GM18867 (cell line): Measurements from ENCODE around the gene SPEN.
A peak's percentile ranks its signal among the peaks of the same experiment; 100 is the strongest.
"Not testable (repeated sequence)": the region's sequence is repeated elsewhere in the genome, so short reads cannot be mapped to it uniquely, and the experiment has no call there.

Experiments
- ATAC-seq: cut with Tn5 transposase; IDR thresholded peaks from one replicate; pipeline ENCODE4 v1.9.1; 2021; ENCODE audit warnings: mild to moderate bottlenecking, moderate library complexity; ENCODE audit not compliant: unreplicated experiment

The SPEN gene

DNA sequence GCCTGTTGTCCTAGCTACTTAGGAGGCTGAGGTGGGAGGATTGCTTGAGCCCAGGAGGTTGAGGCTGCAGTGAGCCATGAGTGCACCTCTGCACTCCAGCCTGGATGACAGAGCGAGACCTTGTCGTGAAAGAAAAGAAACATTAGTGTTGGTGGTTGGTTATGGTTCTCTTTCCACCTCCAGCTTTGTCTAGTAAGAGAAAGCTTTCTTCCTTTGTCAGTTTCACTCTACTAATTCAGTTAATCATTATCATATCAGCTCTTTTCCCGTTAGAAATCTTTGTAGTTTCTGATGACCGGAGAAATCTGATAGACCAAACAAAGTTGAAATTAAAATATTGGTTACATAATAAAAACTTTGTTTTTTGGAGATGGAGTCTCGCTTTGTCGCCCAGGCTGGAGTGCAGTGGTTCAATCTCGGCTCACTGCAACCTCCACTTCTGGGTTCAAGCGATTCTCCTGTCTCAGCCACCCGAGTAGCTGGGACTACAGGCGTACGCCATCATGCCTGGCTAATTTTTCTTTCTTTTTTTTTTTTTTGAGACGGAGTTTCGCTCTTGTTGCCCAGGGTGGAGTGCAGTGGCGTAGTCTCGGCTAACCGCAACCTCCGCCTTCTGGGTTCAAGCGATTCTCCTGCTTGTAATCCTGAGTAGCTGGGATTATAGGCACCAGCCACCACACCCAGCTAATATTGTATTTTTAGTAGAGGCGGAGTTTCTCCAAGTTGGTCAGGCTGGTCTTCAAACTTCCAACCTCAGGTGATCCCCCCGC lies 49.5 kb downstream of the SPEN start:
- not testable (repeated sequence) for ATAC-seq

DNA sequence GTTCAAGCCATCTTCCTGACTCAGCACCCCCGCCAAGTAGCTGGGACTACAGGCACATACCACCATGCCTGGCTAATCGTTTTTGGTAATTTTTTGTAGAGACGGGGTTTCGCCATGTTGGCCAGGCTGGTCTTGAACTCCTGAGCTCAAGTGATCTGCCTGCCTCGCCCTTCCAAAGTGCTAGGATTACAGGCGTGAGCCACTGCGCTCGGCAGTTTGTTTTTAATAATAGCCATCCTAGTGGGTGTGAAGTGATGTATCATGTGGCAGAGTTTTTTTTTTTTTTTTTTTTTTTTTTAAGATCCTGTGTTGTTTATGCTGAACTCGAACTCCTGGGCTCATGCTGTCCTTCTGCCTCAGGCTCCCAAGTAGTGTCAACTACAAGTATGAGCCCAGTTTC lies 51.8 kb downstream of the SPEN start:
- ATAC-seq, result no peak

DNA sequence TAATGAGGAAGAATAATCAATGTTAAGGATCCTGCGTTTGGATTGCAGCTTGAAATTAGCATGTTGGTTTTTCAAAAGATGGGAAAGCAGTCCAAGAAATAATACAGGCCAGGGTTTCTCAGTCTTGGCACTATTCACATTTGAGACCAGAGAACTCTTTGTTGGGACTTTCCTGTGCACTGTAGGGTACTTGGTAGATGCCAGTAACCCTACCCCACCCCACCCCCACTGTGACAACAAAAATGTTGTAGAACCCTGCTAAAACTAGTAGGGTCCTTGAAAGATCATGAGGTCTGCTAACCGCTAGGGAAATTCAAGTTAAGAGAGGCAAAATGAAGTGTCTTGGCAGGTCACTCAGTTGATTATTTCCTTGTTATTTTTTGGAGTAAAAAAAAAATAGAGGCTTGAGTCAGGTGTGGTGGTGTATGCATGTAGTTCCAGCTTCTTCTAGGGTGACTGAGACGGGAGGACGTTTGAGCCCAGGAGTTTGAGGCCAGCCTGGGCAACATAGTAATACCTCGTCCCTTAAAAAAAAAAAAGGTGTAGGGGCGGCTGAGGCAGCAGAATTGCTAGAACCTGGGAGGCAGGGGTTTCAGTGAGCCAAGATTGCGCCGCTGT lies 53.3 kb downstream of the SPEN start:
- ATAC-seq, result no peak

DNA sequence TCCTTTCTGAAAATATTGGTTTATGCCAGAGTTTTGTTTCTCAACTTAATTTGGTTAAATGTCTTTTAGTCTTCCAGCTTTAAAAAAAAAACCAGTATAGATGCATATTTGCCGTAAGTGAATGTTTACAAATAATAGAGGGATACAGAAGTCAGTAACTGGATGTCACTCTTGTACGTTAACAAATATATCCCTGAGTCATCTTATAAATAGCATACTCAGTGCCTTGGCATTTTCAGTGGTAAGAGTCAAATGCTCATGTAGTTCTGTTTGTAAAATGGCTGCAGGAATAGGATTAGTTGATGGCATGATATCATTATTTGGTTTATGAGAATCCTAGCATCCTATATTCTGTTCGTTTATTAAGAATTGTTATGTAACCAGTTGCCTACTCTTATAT lies 55.4 kb downstream of the SPEN start:
- ATAC-seq, result no peak

DNA sequence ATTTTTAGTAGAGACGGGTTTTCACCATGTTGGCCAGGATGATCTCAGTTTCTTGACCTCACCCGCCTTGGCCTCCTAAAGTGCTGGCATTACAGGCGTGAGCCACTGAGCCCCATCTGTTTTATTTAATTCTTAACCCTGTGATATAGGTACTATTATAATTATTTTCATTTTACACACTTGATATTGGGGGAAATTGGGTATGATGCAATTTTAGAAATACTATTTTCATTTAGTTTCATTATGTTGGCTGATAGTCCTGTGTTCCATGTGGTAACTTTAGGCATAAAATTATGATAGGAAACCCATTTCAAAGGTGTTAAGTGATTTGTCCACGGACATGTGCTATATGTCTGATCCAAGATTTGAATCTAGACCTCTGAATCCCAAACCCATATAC lies 61.1 kb downstream of the SPEN start:
- ATAC-seq, result no peak

DNA sequence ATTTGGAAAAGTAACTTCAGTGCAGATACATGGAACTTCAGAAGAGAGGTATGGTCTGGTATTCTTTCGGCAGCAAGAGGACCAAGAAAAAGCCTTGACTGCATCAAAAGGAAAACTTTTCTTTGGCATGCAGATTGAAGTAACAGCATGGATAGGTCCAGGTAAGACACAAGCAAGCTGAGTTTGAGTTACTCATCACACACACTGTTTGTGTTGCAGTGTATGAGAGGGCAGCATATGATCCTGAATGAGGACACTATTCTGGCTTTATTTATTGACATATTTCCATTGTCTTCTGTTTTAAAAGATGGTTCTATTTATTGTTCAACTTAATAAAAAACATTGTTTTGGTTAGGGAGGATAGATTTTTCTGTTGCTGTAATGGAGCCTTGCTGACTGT lies 63.6 kb downstream of the SPEN start:
- ATAC-seq, result no peak

DNA sequence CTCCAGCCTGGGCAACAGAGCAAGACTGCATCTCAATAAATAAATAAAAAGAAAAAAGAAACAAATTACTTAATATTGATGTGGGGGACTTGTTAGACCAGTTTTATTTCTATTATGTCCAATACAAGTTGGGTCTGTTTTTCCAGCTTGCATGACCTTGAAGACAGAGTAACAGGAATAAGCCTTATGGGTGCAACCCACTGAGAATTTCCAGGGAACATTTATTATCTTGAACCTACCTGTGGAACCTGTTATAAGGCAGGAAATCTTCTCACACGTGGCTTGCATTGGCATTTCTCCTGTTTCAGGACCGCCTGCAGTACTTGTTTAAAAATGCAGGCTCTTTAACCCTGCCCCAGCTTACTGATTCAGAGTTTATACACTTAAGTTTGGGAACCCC lies 64.4 kb downstream of the SPEN start:
- no peak for ATAC-seq

DNA sequence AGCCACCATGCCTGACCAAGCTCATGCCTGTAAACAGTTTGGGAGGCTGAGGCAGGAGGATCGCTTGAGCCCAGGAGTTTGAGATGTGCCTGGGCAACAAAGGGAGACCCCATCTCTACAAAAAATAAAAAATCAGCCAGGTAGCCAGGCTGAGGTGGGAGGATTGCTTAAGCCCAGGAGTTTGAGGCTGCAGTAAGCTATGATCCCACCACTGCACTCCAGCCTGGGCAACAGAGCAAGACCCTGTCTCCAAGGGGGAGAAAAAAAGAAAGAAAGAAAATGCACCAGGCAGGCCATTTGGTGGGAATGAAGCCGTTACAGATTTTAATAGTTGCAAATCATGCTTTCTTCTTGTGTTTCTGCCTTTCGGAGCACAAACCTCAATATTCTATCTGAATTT lies 66.1 kb downstream of the SPEN start:
- ATAC-seq, result not testable (repeated sequence)

DNA sequence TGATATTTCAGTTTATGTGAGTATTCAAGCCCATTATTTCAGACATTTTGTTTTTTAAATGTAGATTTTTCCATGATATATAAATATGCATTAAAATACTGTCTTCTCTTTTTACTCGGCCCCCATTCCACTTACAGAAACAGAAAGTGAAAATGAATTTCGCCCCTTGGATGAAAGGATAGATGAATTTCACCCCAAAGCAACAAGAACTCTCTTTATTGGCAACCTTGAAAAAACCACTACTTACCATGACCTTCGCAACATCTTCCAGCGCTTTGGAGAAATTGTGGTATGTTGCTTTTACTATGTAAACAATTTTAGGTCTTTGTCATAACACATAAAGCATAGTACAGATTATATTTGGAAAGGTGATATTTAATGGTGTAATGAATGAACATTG lies 68.5 kb downstream of the SPEN start:
- ATAC-seq, result no peak

DNA sequence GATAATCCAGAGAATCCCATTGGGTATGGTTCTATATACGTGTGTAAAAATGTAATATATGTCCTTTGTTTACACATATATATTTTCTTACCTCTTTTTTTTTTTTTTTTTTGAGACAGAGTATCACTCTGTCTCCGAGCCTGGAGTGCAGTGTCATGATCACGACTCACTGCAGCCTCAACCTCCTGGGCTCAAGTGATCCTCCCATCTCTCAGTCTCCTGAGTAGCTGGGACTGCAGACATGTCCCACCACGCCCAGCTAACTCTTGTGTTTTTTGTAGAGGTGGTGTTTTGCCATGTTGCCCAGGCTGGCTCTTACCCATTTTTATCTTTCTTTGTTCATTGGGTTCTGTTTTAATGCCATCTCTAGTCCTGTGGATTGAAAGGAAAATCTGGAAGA lies 68.9 kb downstream of the SPEN start:
- ATAC-seq, result no peak

DNA sequence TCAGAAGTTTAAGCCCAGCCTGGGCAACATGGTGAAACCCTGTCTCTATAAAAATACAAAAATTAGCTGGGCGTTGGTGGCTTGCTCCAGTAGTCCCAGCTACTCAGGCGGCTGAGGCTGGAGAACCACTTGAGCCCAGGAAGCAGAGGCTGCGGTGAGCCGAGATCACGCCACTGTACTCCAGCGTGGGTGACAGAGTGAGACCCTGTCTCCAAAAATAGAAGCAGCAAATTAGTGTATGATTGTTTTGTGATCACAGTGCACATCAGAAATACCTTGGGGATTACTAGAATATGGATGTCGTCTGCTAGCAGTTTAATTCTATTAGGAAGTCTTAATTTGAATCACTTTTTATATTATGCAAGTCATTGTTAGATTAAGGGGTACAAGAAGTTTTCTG lies 69.4 kb downstream of the SPEN start:
- no peak for ATAC-seq

DNA sequence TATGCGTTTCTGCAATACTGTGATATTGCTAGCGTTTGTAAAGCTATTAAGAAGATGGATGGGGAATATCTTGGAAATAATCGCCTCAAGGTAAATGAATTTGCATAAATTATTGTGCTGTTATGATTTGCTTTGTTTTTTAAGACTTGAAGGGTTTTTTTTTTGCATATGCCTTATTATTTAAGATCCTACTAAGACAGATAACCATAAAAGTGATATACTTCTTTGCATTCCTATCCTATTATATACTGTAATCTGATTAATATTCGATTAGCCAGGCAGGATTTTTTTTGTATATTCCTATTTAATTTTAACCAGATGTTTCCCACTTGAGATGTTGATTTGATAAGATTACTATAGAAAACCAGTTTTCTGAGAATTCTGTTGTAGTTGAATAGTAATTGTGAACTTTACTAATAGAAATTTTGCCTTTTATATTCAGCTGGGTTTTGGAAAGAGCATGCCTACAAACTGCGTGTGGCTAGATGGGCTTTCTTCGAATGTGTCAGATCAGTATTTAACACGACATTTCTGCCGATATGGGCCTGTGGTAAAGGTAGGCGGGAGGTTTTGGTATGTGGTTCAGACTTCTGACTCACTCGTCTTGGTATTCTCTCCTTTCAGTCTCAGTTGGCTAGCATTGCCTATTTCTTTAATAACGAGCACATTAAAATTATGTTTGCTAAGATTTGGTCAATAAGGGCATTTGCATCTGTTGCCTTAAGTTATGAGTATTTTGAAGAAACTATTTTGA lies 71.6 kb downstream of the SPEN start:
- ATAC-seq, result peak; percentile 65

DNA sequence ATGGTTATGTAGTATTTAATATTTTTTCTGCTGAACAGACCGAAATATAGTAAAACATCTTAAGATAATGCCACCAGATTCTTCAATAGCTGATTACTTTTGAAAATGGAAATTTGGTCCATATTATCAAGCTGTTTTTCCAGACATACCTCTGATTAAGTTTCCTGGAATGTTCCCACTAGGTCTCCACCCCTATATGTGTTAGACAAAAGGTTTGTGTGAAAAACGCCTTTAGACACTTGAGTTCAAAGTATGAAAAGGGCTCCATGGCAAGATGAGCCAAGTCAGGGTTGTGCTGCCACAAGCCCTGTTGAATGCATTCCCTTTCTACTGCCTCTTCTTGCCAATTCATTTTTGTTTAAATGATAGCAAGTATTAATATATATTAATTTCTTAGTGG lies 75.7 kb downstream of the SPEN start:
- no peak for ATAC-seq

DNA sequence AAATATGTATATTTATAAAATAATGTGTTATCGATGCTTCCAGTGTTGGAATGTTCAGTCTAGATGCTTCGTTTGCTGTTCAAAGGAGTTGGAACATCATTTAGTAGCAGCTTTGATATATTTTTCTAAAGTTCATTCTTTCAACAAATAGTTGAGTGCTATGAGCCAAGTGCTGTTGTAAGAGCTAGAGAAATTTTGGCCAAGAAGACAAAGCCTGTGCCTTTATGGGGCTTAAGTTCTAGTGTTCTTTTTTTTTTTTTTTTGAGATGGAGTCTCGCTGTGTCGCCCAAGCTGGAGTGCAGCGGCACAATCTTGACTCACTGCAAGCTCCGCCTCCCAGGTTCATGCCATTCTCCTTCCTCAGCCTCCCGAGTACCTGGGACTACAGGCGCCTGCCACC lies 78.9 kb downstream of the SPEN start:
- ATAC-seq, result not testable (repeated sequence)

DNA sequence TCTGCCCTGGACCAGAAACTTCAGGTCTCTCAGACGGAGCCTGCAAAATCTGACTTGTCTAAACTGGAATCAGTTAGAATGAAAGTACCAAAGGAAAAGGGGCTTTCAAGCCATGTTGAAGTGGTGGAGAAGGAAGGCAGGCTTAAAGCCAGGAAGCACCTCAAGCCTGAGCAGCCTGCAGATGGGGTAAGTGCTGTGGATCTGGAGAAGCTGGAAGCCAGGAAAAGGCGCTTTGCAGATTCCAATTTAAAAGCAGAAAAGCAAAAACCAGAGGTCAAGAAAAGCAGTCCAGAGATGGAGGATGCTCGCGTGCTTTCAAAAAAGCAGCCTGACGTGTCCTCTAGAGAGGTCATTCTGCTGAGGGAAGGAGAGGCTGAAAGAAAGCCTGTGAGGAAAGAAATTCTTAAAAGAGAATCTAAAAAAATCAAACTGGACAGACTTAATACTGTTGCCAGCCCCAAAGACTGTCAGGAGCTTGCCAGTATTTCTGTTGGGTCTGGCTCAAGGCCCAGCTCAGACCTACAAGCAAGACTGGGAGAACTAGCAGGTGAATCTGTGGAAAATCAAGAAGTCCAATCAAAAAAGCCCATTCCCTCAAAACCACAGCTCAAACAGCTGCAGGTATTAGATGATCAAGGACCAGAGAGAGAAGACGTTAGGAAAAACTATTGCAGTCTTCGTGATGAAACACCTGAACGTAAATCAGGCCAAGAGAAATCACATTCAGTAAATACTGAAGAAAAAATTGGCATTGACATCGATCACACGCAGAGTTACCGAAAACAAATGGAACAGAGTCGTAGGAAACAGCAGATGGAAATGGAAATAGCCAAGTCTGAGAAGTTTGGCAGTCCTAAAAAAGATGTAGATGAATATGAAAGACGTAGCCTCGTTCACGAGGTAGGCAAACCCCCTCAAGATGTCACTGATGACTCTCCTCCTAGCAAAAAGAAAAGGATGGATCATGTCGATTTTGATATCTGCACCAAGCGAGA lies 81.8 kb downstream of the SPEN start:
- no peak for ATAC-seq

DNA sequence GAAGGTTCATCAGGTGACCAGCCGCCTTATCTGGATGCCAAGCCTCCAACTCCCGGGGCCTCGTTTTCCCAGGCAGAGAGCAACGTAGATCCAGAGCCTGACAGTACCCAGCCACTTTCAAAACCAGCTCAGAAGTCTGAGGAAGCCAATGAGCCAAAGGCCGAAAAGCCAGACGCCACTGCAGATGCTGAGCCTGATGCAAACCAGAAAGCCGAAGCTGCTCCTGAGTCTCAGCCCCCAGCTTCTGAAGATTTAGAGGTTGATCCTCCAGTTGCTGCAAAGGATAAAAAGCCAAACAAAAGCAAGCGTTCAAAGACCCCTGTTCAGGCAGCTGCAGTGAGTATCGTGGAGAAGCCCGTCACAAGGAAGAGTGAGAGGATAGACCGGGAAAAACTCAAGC lies 83.9 kb downstream of the SPEN start:
- ATAC-seq, result no peak

DNA sequence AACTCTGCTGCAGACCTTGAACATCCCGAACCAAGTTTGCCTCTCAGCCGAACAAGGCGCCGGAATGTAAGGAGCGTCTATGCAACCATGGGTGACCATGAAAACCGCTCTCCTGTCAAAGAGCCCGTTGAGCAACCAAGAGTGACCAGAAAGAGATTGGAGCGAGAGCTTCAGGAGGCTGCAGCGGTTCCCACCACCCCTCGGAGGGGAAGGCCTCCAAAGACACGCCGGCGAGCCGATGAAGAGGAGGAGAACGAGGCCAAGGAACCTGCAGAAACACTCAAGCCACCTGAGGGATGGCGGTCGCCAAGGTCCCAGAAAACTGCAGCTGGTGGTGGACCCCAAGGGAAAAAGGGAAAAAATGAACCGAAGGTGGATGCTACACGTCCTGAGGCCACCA lies 84.4 kb downstream of the SPEN start:
- ATAC-seq, result no peak

DNA sequence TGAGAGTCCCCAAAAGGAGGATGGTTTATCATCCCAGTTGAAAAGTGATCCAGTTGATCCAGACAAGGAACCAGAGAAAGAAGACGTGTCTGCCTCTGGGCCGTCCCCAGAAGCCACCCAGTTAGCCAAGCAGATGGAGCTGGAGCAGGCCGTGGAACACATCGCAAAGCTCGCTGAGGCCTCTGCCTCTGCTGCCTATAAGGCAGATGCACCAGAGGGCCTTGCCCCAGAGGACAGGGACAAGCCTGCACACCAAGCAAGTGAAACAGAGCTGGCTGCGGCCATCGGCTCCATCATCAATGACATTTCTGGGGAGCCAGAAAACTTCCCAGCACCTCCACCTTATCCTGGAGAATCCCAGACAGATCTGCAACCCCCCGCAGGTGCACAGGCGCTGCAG lies 85.1 kb downstream of the SPEN start:
- no peak for ATAC-seq

DNA sequence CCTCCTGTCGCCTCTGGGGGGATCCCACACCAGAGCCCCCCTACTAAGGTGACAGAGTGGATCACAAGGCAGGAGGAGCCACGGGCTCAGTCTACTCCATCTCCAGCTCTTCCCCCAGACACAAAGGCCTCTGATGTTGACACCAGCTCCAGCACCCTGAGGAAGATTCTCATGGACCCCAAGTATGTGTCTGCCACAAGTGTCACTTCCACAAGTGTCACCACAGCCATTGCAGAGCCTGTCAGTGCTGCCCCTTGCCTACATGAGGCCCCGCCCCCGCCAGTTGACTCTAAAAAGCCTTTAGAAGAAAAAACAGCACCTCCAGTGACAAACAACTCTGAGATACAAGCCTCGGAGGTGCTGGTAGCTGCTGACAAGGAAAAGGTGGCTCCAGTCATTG lies 86.2 kb downstream of the SPEN start:
- ATAC-seq, result no peak

DNA sequence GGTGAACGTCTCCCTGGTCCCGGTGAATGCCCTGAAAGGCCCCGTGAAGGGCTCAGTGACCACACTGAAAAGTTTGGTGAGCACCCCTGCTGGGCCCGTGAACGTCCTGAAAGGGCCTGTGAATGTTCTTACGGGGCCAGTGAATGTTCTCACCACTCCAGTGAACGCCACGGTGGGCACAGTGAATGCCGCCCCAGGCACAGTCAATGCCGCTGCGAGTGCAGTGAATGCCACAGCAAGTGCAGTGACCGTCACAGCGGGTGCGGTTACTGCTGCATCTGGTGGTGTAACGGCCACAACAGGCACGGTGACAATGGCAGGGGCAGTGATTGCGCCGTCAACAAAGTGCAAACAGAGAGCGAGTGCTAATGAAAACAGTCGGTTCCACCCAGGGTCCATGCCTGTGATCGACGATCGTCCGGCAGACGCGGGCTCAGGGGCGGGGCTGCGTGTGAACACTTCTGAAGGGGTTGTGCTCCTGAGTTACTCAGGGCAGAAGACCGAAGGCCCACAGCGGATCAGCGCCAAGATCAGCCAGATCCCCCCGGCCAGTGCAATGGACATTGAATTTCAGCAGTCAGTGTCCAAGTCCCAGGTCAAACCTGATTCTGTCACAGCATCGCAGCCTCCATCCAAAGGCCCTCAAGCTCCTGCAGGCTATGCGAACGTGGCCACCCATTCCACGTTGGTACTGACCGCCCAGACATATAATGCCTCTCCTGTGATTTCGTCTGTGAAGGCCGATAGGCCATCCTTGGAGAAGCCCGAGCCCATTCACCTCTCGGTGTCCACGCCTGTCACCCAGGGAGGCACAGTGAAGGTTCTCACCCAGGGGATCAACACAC lies 86.9 kb downstream of the SPEN start:
- no peak for ATAC-seq
